Measurements from ENCODE around the gene PDSS1.
"Not testable (repeated sequence)": the region's sequence is repeated elsewhere in the genome, so short reads cannot be mapped to it uniquely, and the experiment has no call there.

The PDSS1 gene

GRCh38 chr10:26743091-26743490 is 45.6 kb downstream of the PDSS1 start:
- DNase-seq: no peak

GRCh38 chr10:26743841-26744240 is 46.3 kb downstream of the PDSS1 start:
- no peak for DNase-seq

- DNase-seq: no peak
These were observed 48.6 kb downstream of the PDSS1 start for GRCh38 chr10:26746061-26746460.

GRCh38 chr10:26755443-26755903 is 58.0 kb downstream of the PDSS1 start:
- no peak for DNase-seq

GRCh38 chr10:26759008-26759407 is 61.5 kb downstream of the PDSS1 start:
- no peak for DNase-seq

- DNase-seq: no peak
These were observed 68.0 kb downstream of the PDSS1 start for GRCh38 chr10:26765549-26765948.

GRCh38 chr10:26770069-26770468 is 72.6 kb downstream of the PDSS1 start:
- DNase-seq: no peak

- no peak for DNase-seq
These were observed 76.1 kb downstream of the PDSS1 start for GRCh38 chr10:26773633-26774032.

GRCh38 chr10:26776258-26776657 is 78.8 kb downstream of the PDSS1 start:
- no peak for DNase-seq

GRCh38 chr10:26777686-26778085 is 80.2 kb downstream of the PDSS1 start:
- no peak for DNase-seq

- DNase-seq: no peak
These were observed 81.8 kb downstream of the PDSS1 start for GRCh38 chr10:26779176-26779860.

GRCh38 chr10:26780106-26780792 is 82.7 kb downstream of the PDSS1 start:
- no peak for DNase-seq

GRCh38 chr10:26780793-26781601 is 83.5 kb downstream of the PDSS1 start:
- DNase-seq: no peak

- DNase-seq: no peak
These were observed 84.3 kb downstream of the PDSS1 start for GRCh38 chr10:26781797-26782196.

- no peak for DNase-seq
These were observed 89.9 kb downstream of the PDSS1 start for GRCh38 chr10:26787362-26787761.

GRCh38 chr10:26789779-26790178 is 92.3 kb downstream of the PDSS1 start:
- not testable (repeated sequence) for DNase-seq

- DNase-seq: no peak
These were observed 92.9 kb downstream of the PDSS1 start for GRCh38 chr10:26790221-26790995.

- DNase-seq: no peak
These were observed 95.4 kb downstream of the PDSS1 start for GRCh38 chr10:26792758-26793495.
